Stimulated activated CD8-positive, alpha-beta memory T cell treated with anti-CD3 and anti-CD28 coated beads, Interleukin-4, amount 100 ng/mL, for 24 hours (primary cell): Measurements from ENCODE around the gene ENOX1.
"Not testable (repeated sequence)": the region's sequence is repeated elsewhere in the genome, so short reads cannot be mapped to it uniquely, and the experiment has no call there.

Experiments
- DNase-seq: peaks from one replicate; pipeline ENCODE4 v3.0.0-alpha.2; 2020; ENCODE audit warnings: low read depth

ENOX1 gene

GRCh38 chr13:43204591-43204990 lies 582.2 kb downstream of the ENOX1 start:
- no peak for DNase-seq

- no peak for DNase-seq
These were observed 583.0 kb downstream of the ENOX1 start for GRCh38 chr13:43203781-43204180.

GRCh38 chr13:43200736-43201135 lies 586.0 kb downstream of the ENOX1 start:
- no peak for DNase-seq

- DNase-seq = no peak
These were observed 586.5 kb downstream of the ENOX1 start for GRCh38 chr13:43200307-43200706.

- no peak for DNase-seq
These were observed 589.9 kb downstream of the ENOX1 start for GRCh38 chr13:43196750-43197370.

GRCh38 chr13:43196086-43196621 lies 590.6 kb downstream of the ENOX1 start:
- no peak for DNase-seq

GRCh38 chr13:43195551-43195950 lies 591.2 kb downstream of the ENOX1 start:
- no peak for DNase-seq

GRCh38 chr13:43195112-43195511 lies 591.7 kb downstream of the ENOX1 start:
- no peak for DNase-seq

- no peak for DNase-seq
These were observed 592.9 kb downstream of the ENOX1 start for GRCh38 chr13:43193789-43194420.

GRCh38 chr13:43191546-43191945 lies 595.2 kb downstream of the ENOX1 start:
- no peak for DNase-seq

GRCh38 chr13:43185226-43185625 lies 601.5 kb downstream of the ENOX1 start:
- no peak for DNase-seq

GRCh38 chr13:43180837-43181236 lies 605.9 kb downstream of the ENOX1 start:
- DNase-seq = no peak

GRCh38 chr13:43180036-43180660 lies 606.6 kb downstream of the ENOX1 start:
- no peak for DNase-seq

- DNase-seq = no peak
These were observed 615.3 kb downstream of the ENOX1 start for GRCh38 chr13:43171489-43171888.

- DNase-seq = no peak
These were observed 616.3 kb downstream of the ENOX1 start for GRCh38 chr13:43170506-43170905.

- not testable (repeated sequence) for DNase-seq
These were observed 618.3 kb downstream of the ENOX1 start for GRCh38 chr13:43168434-43168833.

- DNase-seq = no peak
These were observed 619.0 kb downstream of the ENOX1 start for GRCh38 chr13:43167731-43168130.

- DNase-seq = no peak
These were observed 619.9 kb downstream of the ENOX1 start for GRCh38 chr13:43166644-43167457.
